Fibroblast of skin of left quadriceps (primary cell): ENCODE measurements around the gene SYT7.

Experiments
- DNase-seq, 2 experiments: peaks; one replicate each; pipeline ENCODE4 v3.0.0-alpha.2; 2013; ENCODE audit warnings: low read depth in 2 of 2

Gene SYT7

GRCh38 chr11:61554172-61554988 lies 26.5 kb downstream of the SYT7 start:
- no peak for DNase-seq

GRCh38 chr11:61553373-61554171 lies 27.3 kb downstream of the SYT7 start:
- no peak for DNase-seq

- no peak for DNase-seq
These were observed 28.7 kb downstream of the SYT7 start for GRCh38 chr11:61552108-61552635.

GRCh38 chr11:61551634-61552033 lies 29.2 kb downstream of the SYT7 start:
- no peak for DNase-seq

- DNase-seq: no peak
These were observed 30.1 kb downstream of the SYT7 start for GRCh38 chr11:61550665-61551227.

GRCh38 chr11:61549662-61550568 lies 31.0 kb downstream of the SYT7 start:
- no peak for DNase-seq

- no peak for DNase-seq
These were observed 31.7 kb downstream of the SYT7 start for GRCh38 chr11:61549177-61549576.

- no peak for DNase-seq
These were observed 33.6 kb downstream of the SYT7 start for GRCh38 chr11:61547246-61547645.

GRCh38 chr11:61546663-61547062 lies 34.2 kb downstream of the SYT7 start:
- no peak for DNase-seq

GRCh38 chr11:61545921-61546320 lies 35.0 kb downstream of the SYT7 start:
- DNase-seq: no peak

- DNase-seq: no peak
These were observed 35.5 kb downstream of the SYT7 start for GRCh38 chr11:61545341-61545740.

- no peak for DNase-seq
These were observed 36.4 kb downstream of the SYT7 start for GRCh38 chr11:61544466-61544865.

GRCh38 chr11:61543606-61544306 lies 37.1 kb downstream of the SYT7 start:
- DNase-seq: no peak

- no peak for DNase-seq
These were observed 38.2 kb downstream of the SYT7 start for GRCh38 chr11:61542705-61543104.

GRCh38 chr11:61542024-61542461 lies 38.8 kb downstream of the SYT7 start:
- DNase-seq: no peak

GRCh38 chr11:61541598-61541997 lies 39.3 kb downstream of the SYT7 start:
- no peak for DNase-seq

- no peak for DNase-seq
These were observed 40.3 kb downstream of the SYT7 start for GRCh38 chr11:61540528-61540927.

- DNase-seq: no peak
These were observed 41.0 kb downstream of the SYT7 start for GRCh38 chr11:61539831-61540357.

GRCh38 chr11:61539006-61539405 lies 41.9 kb downstream of the SYT7 start:
- no peak for DNase-seq

GRCh38 chr11:61538636-61538961 lies 42.3 kb downstream of the SYT7 start:
- DNase-seq: no peak

GRCh38 chr11:61537326-61537725 lies 43.5 kb downstream of the SYT7 start:
- DNase-seq: no peak
